Smooth muscle cell (in vitro differentiated cells): ENCODE results near the gene FARSA. TPM values are rescaled to one million over a fixed set of nuclear protein-coding genes. Genes with fewer than 3 reads are reported as not detected.
A peak's percentile ranks its signal among the peaks of the same experiment; 100 is the strongest.

Source experiments
- DNase-seq: peaks from one replicate; lab custom pipeline; 2025; ENCODE audit not compliant: unreplicated experiment; lab: John Stamatoyannopoulos, UW
- H2AFZ ChIP-seq: fragments of 200-600 bp; sonication (generic); 2 replicates; pipeline ENCODE4 v1.6.0; 2016; ENCODE audit warnings: antibody characterized with exemption, low read depth, mild to moderate bottlenecking
- H3F3A ChIP-seq: fragments of 200-600 bp; sonication (generic); 2 replicates; pipeline ENCODE4 v1.6.0; 2017; ENCODE audit warnings: antibody characterized with exemption, low read depth
- H3K27ac ChIP-seq: fragments of 200-600 bp; sonication (generic); 2 replicates; pipeline ENCODE4 v1.5.1; 2016; ENCODE audit warnings: low read depth, mild to moderate bottlenecking
- H3K27me3 ChIP-seq: fragments of 200-600 bp; sonication (generic); 2 replicates; pipeline ENCODE4 v1.6.1; 2016; ENCODE audit warnings: low read depth, mild to moderate bottlenecking
- H3K36me3 ChIP-seq: fragments of 200-600 bp; sonication (generic); 2 replicates; pipeline ENCODE4 v1.5.1; 2016; ENCODE audit warnings: low read depth
- H3K4me1 ChIP-seq: fragments of 200-600 bp; sonication (generic); 2 replicates; pipeline ENCODE4 v1.5.1; 2016; ENCODE audit warnings: low read depth
- H3K4me2 ChIP-seq: fragments of 200-600 bp; sonication (generic); 2 replicates; pipeline ENCODE4 v1.6.0; 2016; ENCODE audit warnings: mild to moderate bottlenecking
- H3K4me3 ChIP-seq: fragments of 200-600 bp; sonication (generic); 2 replicates; pipeline ENCODE4 v1.5.1; 2016; ENCODE audit warnings: mild to moderate bottlenecking
- H3K79me2 ChIP-seq: fragments of 200-600 bp; sonication (generic); 2 replicates; pipeline ENCODE4 v1.6.0; 2016; ENCODE audit warnings: low read depth, mild to moderate bottlenecking
- H3K9ac ChIP-seq: fragments of 200-600 bp; sonication (generic); 2 replicates; pipeline ENCODE4 v1.6.0; 2016; ENCODE audit warnings: low read depth
- H3K9me3 ChIP-seq: fragments of 200-600 bp; sonication (generic); replicated peaks from 2 replicates; pipeline ENCODE4 v1.5.1; 2016; ENCODE audit warnings: low read depth
- H4K20me1 ChIP-seq: fragments of 200-600 bp; sonication (generic); 2 replicates; pipeline ENCODE4 v1.6.0; 2016; ENCODE audit warnings: low read depth
- CTCF ChIP-seq: fragments of 200-600 bp; sonication (generic); IDR thresholded peaks from 2 replicates; pipeline ENCODE4 v1.5.1; 2017; ENCODE audit warnings: borderline replicate concordance, mild to moderate bottlenecking, antibody characterized with exemption; ENCODE audit not compliant: insufficient read depth, poor library complexity, severe bottlenecking
- WGBS: methylation state at CpG from one replicate; pipeline ENCODE4 v1.1.7; 2016; ENCODE audit warnings: low lambda C conversion rate; 5-methylcytosine and 5-hydroxymethylcytosine counted together
- microRNA-seq: library from miRNA; unstranded; fragments of <30 nt; microRNA quantifications from one replicate; pipeline ENCODE4, GENCODE V29; 2016; ENCODE audit warnings: borderline number of aligned reads
- polyA plus RNA-seq: library from polyadenylated mRNA; unstranded; fragments of >200 nt; fragmentation: Nextera tagmentation; extraction: Ambion mirVana; gene quantifications from 2 replicates; pipeline ENCODE4 v1.2.1, GENCODE V29; 2016
- small RNA-seq: library from RNA; depleted of rRNA; stranded (forward); fragments of <200 nt; gene quantifications from one replicate; pipeline ENCODE3, GENCODE V24; 2014
- total RNA-seq: library from RNA; depleted of rRNA; stranded (reverse); fragments of >200 nt; gene quantifications from 2 replicates; pipeline ENCODE4 v1.2.3, GENCODE V29; 2014

Gene FARSA
- total and polyA plus RNA-seq, 2 experiments from 2014 or later: 46.1 to 86.9 TPM

GRCh38 chr19:12872941-12873890 lies 60.3 kb downstream of the FARSA start:
- Histone ChIP-seq H4K20me1 (no peaks in the 10 kb centered on the region), H3K4me2 (no peak overlapping the region), H3K79me2 (no peaks in the 10 kb centered on the region), H3F3A (no peaks in the 10 kb centered on the region), H3K4me3 (no peak overlapping the region), H3K36me3 (no peaks in the 10 kb centered on the region), H3K4me1 (no peaks in the 10 kb centered on the region), H3K27me3 (no peaks in the 10 kb centered on the region), H3K27ac (no peak overlapping the region), H2AFZ (no peak overlapping the region), H3K9ac (no peak overlapping the region), H3K9me3 (no peaks in the 10 kb centered on the region)
- DNase-seq: no peak
- WGBS: 75% methylated on average over 69 of the region's 70 CpGs
- no peak for TF ChIP-seq CTCF

Small RNA genes within 50 kb of the gene (microRNA-seq; reads per million reads assigned to microRNA genes)
- not detected for gene MIR5695
- gene MIR6515: 3.5 reads per million

Small RNA genes within 50 kb of the gene (small RNA-seq; reads per million reads assigned to genes)
- gene MIR5695 (0.13 reads per million), gene MIR6515 (0.32 reads per million, percentile 7 among the genes with 10 or more reads in this experiment)

Other genes starting within 250 kb of the FARSA start
- not detected in 2 replicates for gene GNG14, start 245.7 kb downstream of the FARSA start, total RNA-seq
- 2.0 TPM in 1 of 2 replicates, not detected in the other for gene GNG14, start 245.7 kb downstream of the FARSA start, polyA plus RNA-seq
- 9.1 and 9.5 TPM in 2 replicates for gene FBXW9, start 237.1 kb downstream of the FARSA start, total RNA-seq
- gene FBXW9, start 237.1 kb downstream of the FARSA start, polyA plus RNA-seq: 16.7 and 17.3 TPM in 2 replicates
- gene TNPO2, start 209.8 kb downstream of the FARSA start, total RNA-seq: 43.0 and 45.4 TPM in 2 replicates
- 8.7 and 10.7 TPM in 2 replicates for gene TNPO2, start 209.8 kb downstream of the FARSA start, polyA plus RNA-seq
- gene TRIR, start 199.0 kb downstream of the FARSA start, total RNA-seq: 156 and 171 TPM in 2 replicates
- 191 and 212 TPM in 2 replicates for gene TRIR, start 199.0 kb downstream of the FARSA start, polyA plus RNA-seq
- gene GET3, start 196.2 kb downstream of the FARSA start, total RNA-seq: 46.8 and 51.4 TPM in 2 replicates
- 99.6 and 106 TPM in 2 replicates for gene GET3, start 196.2 kb downstream of the FARSA start, polyA plus RNA-seq
- gene BEST2, start 181.9 kb downstream of the FARSA start, total RNA-seq: not detected in 2 replicates
- 0.30 TPM in 1 of 2 replicates, not detected in the other for gene BEST2, start 181.9 kb downstream of the FARSA start, polyA plus RNA-seq
- 16.7 and 20.5 TPM in 2 replicates for gene HOOK2, start 158.2 kb downstream of the FARSA start, total RNA-seq
- gene HOOK2, start 158.2 kb downstream of the FARSA start, polyA plus RNA-seq: 14.6 and 48.3 TPM in 2 replicates
- gene JUNB, start 142.2 kb downstream of the FARSA start, total RNA-seq: 687 and 756 TPM in 2 replicates
- 1,281 and 1,575 TPM in 2 replicates for gene JUNB, start 142.2 kb downstream of the FARSA start, polyA plus RNA-seq
- gene PRDX2, start 131.9 kb downstream of the FARSA start, total RNA-seq: 351 and 400 TPM in 2 replicates
- 371 and 391 TPM in 2 replicates for gene PRDX2, start 131.9 kb downstream of the FARSA start, polyA plus RNA-seq
- gene THSD8, start 131.6 kb downstream of the FARSA start, total RNA-seq: not detected in 2 replicates
- 8.0 and 10.1 TPM in 2 replicates for gene THSD8, start 131.6 kb downstream of the FARSA start, polyA plus RNA-seq
- 8.7 and 15.7 TPM in 2 replicates for gene RNASEH2A, start 127.1 kb downstream of the FARSA start, total RNA-seq
- 34.8 and 34.9 TPM in 2 replicates for gene RNASEH2A, start 127.1 kb downstream of the FARSA start, polyA plus RNA-seq
- 4.6 TPM in 1 of 2 replicates, not detected in the other for gene RTBDN, start 99.1 kb downstream of the FARSA start, total RNA-seq
- gene RTBDN, start 99.1 kb downstream of the FARSA start, polyA plus RNA-seq: 1.7 TPM in 1 of 2 replicates, not detected in the other
- 0.99 and 3.2 TPM in 2 replicates for gene MAST1, start 95.2 kb downstream of the FARSA start, total RNA-seq
- gene MAST1, start 95.2 kb downstream of the FARSA start, polyA plus RNA-seq: 2.0 and 2.7 TPM in 2 replicates
- 19.5 and 26.3 TPM in 2 replicates for gene DNASE2, start 52.3 kb downstream of the FARSA start, total RNA-seq
- 44.9 and 48.1 TPM in 2 replicates for gene DNASE2, start 52.3 kb downstream of the FARSA start, polyA plus RNA-seq
- not detected in 2 replicates for gene KLF1, start 46.5 kb downstream of the FARSA start, total RNA-seq
- 0.09 TPM in 1 of 2 replicates, not detected in the other for gene KLF1, start 46.5 kb downstream of the FARSA start, polyA plus RNA-seq
- gene GCDH, start 42.6 kb downstream of the FARSA start, total RNA-seq: 9.7 and 17.4 TPM in 2 replicates
- gene GCDH, start 42.6 kb downstream of the FARSA start, polyA plus RNA-seq: 10.9 and 15.3 TPM in 2 replicates
- gene SYCE2, start 14.4 kb downstream of the FARSA start, total RNA-seq: 0.90 and 1.4 TPM in 2 replicates
- 0.91 and 2.9 TPM in 2 replicates for gene SYCE2, start 14.4 kb downstream of the FARSA start, polyA plus RNA-seq
- 800 and 956 TPM in 2 replicates for gene CALR, start 4.9 kb upstream of the FARSA start, total RNA-seq
- gene CALR, start 4.9 kb upstream of the FARSA start, polyA plus RNA-seq: 640 and 833 TPM in 2 replicates
- 74.4 and 97.1 TPM in 2 replicates for gene RAD23A, start 12.2 kb upstream of the FARSA start, total RNA-seq
- 176 and 191 TPM in 2 replicates for gene RAD23A, start 12.2 kb upstream of the FARSA start, polyA plus RNA-seq
- gene GADD45GIP1, start 23.5 kb upstream of the FARSA start, total RNA-seq: 51.5 and 51.6 TPM in 2 replicates
- 152 and 153 TPM in 2 replicates for gene GADD45GIP1, start 23.5 kb upstream of the FARSA start, polyA plus RNA-seq
- gene DAND5, start 35.9 kb upstream of the FARSA start, total RNA-seq: not detected in 2 replicates
- gene DAND5, start 35.9 kb upstream of the FARSA start, polyA plus RNA-seq: 0.18 TPM in 1 of 2 replicates, not detected in the other
- gene NFIX, start 61.8 kb upstream of the FARSA start, total RNA-seq: 2.3 TPM in 2 replicates
- 1.8 and 1.9 TPM in 2 replicates for gene NFIX, start 61.8 kb upstream of the FARSA start, polyA plus RNA-seq
- 2.2 and 2.8 TPM in 2 replicates for gene LYL1, start 169.1 kb upstream of the FARSA start, total RNA-seq
- 2.1 and 3.2 TPM in 2 replicates for gene LYL1, start 169.1 kb upstream of the FARSA start, polyA plus RNA-seq
- gene TRMT1, start 183.0 kb upstream of the FARSA start, total RNA-seq: 19.1 and 21.9 TPM in 2 replicates
- 37.4 and 44.3 TPM in 2 replicates for gene TRMT1, start 183.0 kb upstream of the FARSA start, polyA plus RNA-seq
- gene NACC1, start 184.6 kb upstream of the FARSA start, total RNA-seq: 34.1 and 44.6 TPM in 2 replicates
- 9.9 and 12.8 TPM in 2 replicates for gene NACC1, start 184.6 kb upstream of the FARSA start, polyA plus RNA-seq
- gene STX10, start 216.7 kb upstream of the FARSA start, total RNA-seq: 37.6 and 59.6 TPM in 2 replicates
- 69.1 and 83.1 TPM in 2 replicates for gene STX10, start 216.7 kb upstream of the FARSA start, polyA plus RNA-seq
- gene IER2, start 216.7 kb upstream of the FARSA start, total RNA-seq: 113 and 118 TPM in 2 replicates
- gene IER2, start 216.7 kb upstream of the FARSA start, polyA plus RNA-seq: 732 and 766 TPM in 2 replicates